GM23338 (cell line): ENCODE measurements around the gene RXFP1. TPM values are rescaled to one million over a fixed set of nuclear protein-coding genes. Genes with fewer than 3 reads are reported as not detected.

Source experiments
- ATAC-seq: fragments of 200-7000 bp; cut with Tn5 transposase; 3 replicates; pipeline ENCODE4 v1.9.1; 2020
- DNase-seq: peaks from one replicate; pipeline ENCODE4 v3.0.0-alpha.2; 2015; ENCODE audit warnings: low spot score
- H2AFZ ChIP-seq: fragments of 200-600 bp; sonication (generic); 2 replicates; pipeline ENCODE4 v1.8.0; 2016; ENCODE audit warnings: antibody characterized with exemption, mild to moderate bottlenecking, moderate library complexity
- H3F3A ChIP-seq: fragments of 200-600 bp; sonication (generic); replicated peaks from 2 replicates; pipeline ENCODE4 v1.8.0; 2017; ENCODE audit warnings: antibody characterized with exemption, mixed run types, low read depth
- H3K27ac ChIP-seq: fragments of 200-600 bp; sonication (generic); 2 replicates; pipeline ENCODE4 v1.6.1; 2016; ENCODE audit warnings: low read depth
- H3K27me3 ChIP-seq: fragments of 200-600 bp; sonication (generic); 2 replicates; pipeline ENCODE4 v1.8.0; 2016; ENCODE audit warnings: mild to moderate bottlenecking, mixed run types, moderate library complexity; ENCODE audit not compliant: insufficient read depth
- H3K36me3 ChIP-seq: fragments of 200-600 bp; sonication (generic); 2 replicates; pipeline ENCODE4 v1.8.0; 2016; ENCODE audit warnings: mild to moderate bottlenecking; ENCODE audit not compliant: insufficient read depth
- H3K4me1 ChIP-seq: fragments of 200-600 bp; sonication (generic); 2 replicates; pipeline ENCODE4 v1.8.0; 2016; ENCODE audit warnings: mild to moderate bottlenecking, moderate library complexity; ENCODE audit not compliant: insufficient read depth
- H3K4me2 ChIP-seq: fragments of 200-600 bp; sonication (generic); 2 replicates; pipeline ENCODE4 v1.7.1; 2017; ENCODE audit warnings: mixed run types
- H3K4me3 ChIP-seq: fragments of 200-600 bp; sonication (generic); 2 replicates; pipeline ENCODE4 v1.6.1; 2016; ENCODE audit warnings: mixed run types
- H3K79me2 ChIP-seq: fragments of 200-600 bp; sonication (generic); replicated peaks from 2 replicates; pipeline ENCODE4 v1.8.0; 2017; ENCODE audit warnings: mild to moderate bottlenecking; ENCODE audit not compliant: insufficient read depth
- H3K9me2 ChIP-seq: fragments of 200-600 bp; sonication (generic); 2 replicates; pipeline ENCODE4 v1.8.0; 2017; ENCODE audit not compliant: insufficient read depth
- H4K20me1 ChIP-seq: fragments of 200-600 bp; sonication (generic); replicated peaks from 2 replicates; pipeline ENCODE4 v1.8.0; 2017; ENCODE audit warnings: mild to moderate bottlenecking; ENCODE audit not compliant: insufficient read depth
- H3K27ac Mint-ChIP-seq: 2 replicates; pipeline ENCODE4 v1.8.0; 2020; ENCODE audit warnings: inconsistent platforms, mild to moderate bottlenecking, moderate library complexity, mixed read lengths
- H3K27me3 Mint-ChIP-seq: 3 replicates; pipeline ENCODE4 v1.8.0; 2022; ENCODE audit warnings: low read depth, mild to moderate bottlenecking, moderate library complexity, mixed read lengths, inconsistent platforms; ENCODE audit not compliant: insufficient read depth, poor library complexity
- H3K36me3 Mint-ChIP-seq: 3 replicates; pipeline ENCODE4 v1.8.0; 2021; ENCODE audit warnings: low read depth, mild to moderate bottlenecking, inconsistent platforms, moderate library complexity, mixed read lengths
- H3K4me1 Mint-ChIP-seq: 3 replicates; pipeline ENCODE4 v1.8.0; 2020; ENCODE audit warnings: mild to moderate bottlenecking, inconsistent platforms, mixed read lengths
- H3K4me3 Mint-ChIP-seq: 3 replicates; pipeline ENCODE4 v1.8.0; 2021; ENCODE audit warnings: moderate library complexity, mild to moderate bottlenecking, inconsistent platforms, mixed read lengths
- H3K9me3 Mint-ChIP-seq: 3 replicates; pipeline ENCODE4 v1.8.0; 2020; ENCODE audit warnings: moderate library complexity, mild to moderate bottlenecking, inconsistent platforms, mixed read lengths
- CTCF ChIP-seq, 2 experiments: fragments of 200-600 bp in 1 of 2; sonication (generic) in 1 of 2; conservative IDR thresholded peaks; 2 replicates each; pipeline versions ENCODE4 v1.5.1 to v1.6.1; 2016 to 2017; ENCODE audit warnings: antibody characterized with exemption in 2 of 2, low read depth in 2 of 2, mild to moderate bottlenecking in 2 of 2, moderate library complexity in 1 of 2
- EZH2 ChIP-seq: fragments of 200-600 bp; sonication (generic); IDR thresholded peaks from one replicate; pipeline ENCODE4 v1.8.0; 2017; ENCODE audit warnings: antibody characterized with exemption, mild to moderate bottlenecking, low read depth; ENCODE audit not compliant: unreplicated experiment
- EZH2phosphoT487 ChIP-seq: fragments of 200-600 bp; sonication (generic); IDR thresholded peaks from one replicate; pipeline ENCODE4 v1.8.1; 2018; ENCODE audit warnings: antibody characterized with exemption; ENCODE audit not compliant: unreplicated experiment
- JUNB ChIP-seq: IDR thresholded peaks from one replicate; pipeline ENCODE4 v1.6.1; 2016; ENCODE audit warnings: antibody characterized with exemption; ENCODE audit not compliant: unreplicated experiment
- NANOG ChIP-seq: IDR thresholded peaks from 2 replicates; pipeline ENCODE4 v1.6.1; 2016; ENCODE audit warnings: antibody characterized with exemption, borderline replicate concordance
- POLR2AphosphoS5 ChIP-seq: IDR thresholded peaks from 2 replicates; pipeline ENCODE4 v1.6.1; 2016; ENCODE audit warnings: antibody characterized with exemption, low read depth
- STAT1 ChIP-seq: IDR thresholded peaks from one replicate; pipeline ENCODE4 v1.6.1; 2016; ENCODE audit warnings: antibody characterized with exemption; ENCODE audit not compliant: unreplicated experiment
- ZNF114 ChIP-seq: fragments of 250-450 bp; sonication (Bioruptor Pico); IDR thresholded peaks from 2 replicates; pipeline ENCODE4 v1.5.0; 2020; ENCODE audit warnings: mild to moderate bottlenecking, moderate library complexity
- ZNF331 ChIP-seq: fragments of 250-450 bp; sonication (Bioruptor Pico); IDR thresholded peaks from 2 replicates; pipeline ENCODE4 v1.5.0; 2020; ENCODE audit warnings: low read depth, mild to moderate bottlenecking, moderate library complexity
- polyA plus RNA-seq: library from polyadenylated mRNA; unstranded; fragments of >200 nt; fragmentation: Nextera tagmentation; extraction: Ambion mirVana; gene quantifications from 2 replicates; pipeline ENCODE4 v1.2.1, GENCODE V29; 2016
- total RNA-seq: library from RNA; depleted of rRNA; stranded (reverse); fragments of >200 nt; shearing (Covaris generic); gene quantifications from 2 replicates; pipeline ENCODE4 v1.2.3, GENCODE V29; 2014
- TF ChIP-seq, protein P1 (sequence below): fragments of 250-450 bp; sonication (Bioruptor Pico); IDR thresholded peaks from 2 replicates; pipeline ENCODE4 v1.5.0; 2020; ENCODE audit warnings: mild to moderate bottlenecking, moderate library complexity
- TF ChIP-seq, protein P2 (sequence below): IDR thresholded peaks from one replicate; pipeline ENCODE4 v1.6.1; 2018; ENCODE audit warnings: antibody characterized with exemption; ENCODE audit not compliant: unreplicated experiment

Gene RXFP1
- total and polyA plus RNA-seq, 2 experiments from 2014 or later = 0.63 TPM; not detected in 1

DNA sequence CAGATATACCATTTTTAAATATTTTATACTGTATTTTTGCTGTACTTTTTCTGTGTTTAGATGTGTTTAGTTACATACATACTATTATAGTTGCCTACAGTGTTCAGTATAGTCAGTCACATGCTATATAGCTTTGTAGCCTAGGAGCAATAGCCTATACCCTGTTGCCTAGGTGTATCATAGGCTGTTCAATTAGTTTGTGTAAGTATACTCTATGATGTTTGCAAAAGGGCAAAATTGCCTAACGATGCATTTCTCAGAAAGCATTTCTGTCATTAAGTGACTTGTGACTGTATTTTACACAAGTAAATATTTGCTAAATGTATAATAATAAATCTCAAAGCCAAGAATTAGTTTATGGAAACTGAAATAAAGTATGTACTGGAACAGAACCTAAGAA, 159.9 kb downstream of the RXFP1 start (continued):
- TF ChIP-seq, protein P1, sequence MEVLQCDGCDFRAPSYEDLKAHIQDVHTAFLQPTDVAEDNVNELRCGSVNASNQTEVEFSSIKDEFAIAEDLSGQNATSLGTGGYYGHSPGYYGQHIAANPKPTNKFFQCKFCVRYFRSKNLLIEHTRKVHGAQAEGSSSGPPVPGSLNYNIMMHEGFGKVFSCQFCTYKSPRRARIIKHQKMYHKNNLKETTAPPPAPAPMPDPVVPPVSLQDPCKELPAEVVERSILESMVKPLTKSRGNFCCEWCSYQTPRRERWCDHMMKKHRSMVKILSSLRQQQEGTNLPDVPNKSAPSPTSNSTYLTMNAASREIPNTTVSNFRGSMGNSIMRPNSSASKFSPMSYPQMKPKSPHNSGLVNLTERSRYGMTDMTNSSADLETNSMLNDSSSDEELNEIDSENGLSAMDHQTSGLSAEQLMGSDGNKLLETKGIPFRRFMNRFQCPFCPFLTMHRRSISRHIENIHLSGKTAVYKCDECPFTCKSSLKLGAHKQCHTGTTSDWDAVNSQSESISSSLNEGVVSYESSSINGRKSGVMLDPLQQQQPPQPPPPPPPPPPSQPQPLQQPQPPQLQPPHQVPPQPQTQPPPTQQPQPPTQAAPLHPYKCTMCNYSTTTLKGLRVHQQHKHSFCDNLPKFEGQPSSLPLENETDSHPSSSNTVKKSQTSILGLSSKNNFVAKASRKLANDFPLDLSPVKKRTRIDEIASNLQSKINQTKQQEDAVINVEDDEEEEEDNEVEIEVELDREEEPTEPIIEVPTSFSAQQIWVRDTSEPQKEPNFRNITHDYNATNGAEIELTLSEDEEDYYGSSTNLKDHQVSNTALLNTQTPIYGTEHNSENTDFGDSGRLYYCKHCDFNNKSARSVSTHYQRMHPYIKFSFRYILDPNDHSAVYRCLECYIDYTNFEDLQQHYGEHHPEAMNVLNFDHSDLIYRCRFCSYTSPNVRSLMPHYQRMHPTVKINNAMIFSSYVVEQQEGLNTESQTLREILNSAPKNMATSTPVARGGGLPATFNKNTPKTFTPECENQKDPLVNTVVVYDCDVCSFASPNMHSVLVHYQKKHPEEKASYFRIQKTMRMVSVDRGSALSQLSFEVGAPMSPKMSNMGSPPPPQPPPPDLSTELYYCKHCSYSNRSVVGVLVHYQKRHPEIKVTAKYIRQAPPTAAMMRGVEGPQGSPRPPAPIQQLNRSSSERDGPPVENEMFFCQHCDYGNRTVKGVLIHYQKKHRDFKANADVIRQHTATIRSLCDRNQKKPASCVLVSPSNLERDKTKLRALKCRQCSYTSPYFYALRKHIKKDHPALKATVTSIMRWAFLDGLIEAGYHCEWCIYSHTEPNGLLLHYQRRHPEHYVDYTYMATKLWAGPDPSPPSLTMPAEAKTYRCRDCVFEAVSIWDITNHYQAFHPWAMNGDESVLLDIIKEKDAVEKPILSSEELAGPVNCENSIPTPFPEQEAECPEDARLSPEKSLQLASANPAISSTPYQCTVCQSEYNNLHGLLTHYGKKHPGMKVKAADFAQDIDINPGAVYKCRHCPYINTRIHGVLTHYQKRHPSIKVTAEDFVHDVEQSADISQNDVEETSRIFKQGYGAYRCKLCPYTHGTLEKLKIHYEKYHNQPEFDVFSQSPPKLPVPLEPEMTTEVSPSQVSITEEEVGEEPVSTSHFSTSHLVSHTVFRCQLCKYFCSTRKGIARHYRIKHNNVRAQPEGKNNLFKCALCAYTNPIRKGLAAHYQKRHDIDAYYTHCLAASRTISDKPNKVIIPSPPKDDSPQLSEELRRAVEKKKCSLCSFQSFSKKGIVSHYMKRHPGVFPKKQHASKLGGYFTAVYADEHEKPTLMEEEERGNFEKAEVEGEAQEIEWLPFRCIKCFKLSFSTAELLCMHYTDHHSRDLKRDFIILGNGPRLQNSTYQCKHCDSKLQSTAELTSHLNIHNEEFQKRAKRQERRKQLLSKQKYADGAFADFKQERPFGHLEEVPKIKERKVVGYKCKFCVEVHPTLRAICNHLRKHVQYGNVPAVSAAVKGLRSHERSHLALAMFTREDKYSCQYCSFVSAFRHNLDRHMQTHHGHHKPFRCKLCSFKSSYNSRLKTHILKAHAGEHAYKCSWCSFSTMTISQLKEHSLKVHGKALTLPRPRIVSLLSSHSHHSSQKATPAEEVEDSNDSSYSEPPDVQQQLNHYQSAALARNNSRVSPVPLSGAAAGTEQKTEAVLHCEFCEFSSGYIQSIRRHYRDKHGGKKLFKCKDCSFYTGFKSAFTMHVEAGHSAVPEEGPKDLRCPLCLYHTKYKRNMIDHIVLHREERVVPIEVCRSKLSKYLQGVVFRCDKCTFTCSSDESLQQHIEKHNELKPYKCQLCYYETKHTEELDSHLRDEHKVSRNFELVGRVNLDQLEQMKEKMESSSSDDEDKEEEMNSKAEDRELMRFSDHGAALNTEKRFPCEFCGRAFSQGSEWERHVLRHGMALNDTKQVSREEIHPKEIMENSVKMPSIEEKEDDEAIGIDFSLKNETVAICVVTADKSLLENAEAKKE = no peak
- no peak for TF ChIP-seq STAT1
- no peak for TF ChIP-seq EZH2

DNA sequence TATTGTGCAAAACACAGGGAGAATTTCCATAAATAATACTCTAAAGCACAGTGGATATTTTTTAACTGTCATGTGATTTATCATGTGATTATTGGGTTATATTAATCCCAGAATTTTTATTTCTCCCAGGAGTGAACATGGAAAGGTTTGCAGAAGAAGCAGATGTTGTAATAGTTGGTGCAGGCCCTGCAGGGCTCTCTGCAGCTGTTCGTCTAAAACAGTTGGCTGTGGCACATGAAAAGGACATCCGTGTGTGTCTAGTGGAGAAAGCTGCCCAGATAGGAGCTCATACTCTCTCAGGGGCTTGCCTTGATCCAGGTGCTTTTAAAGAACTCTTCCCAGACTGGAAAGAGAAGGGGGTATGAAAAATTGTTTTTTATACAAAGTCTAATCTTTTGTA, 160.4 kb downstream of the RXFP1 start:
- Histone ChIP-seq H3K27me3 (no peaks in the 10 kb centered on the region), H3K4me1 (peaks cover 6% of the 10 kb centered on the region; the same call in 1 of the 2 replicates), H3F3A (no peaks in the 10 kb centered on the region), H3K79me2 (no peaks in the 10 kb centered on the region), H3K36me3 (no peaks in the 10 kb centered on the region), H3K27ac (no peak overlapping the region), H3K4me3 (no peak overlapping the region), H3K4me2 (no peak overlapping the region), H4K20me1 (no peaks in the 10 kb centered on the region), H3K9me2 (no peaks in the 10 kb centered on the region), H2AFZ (no peak overlapping the region)
- H3K4me1 Mint-ChIP-seq = peaks cover 10% of the 10 kb centered on the region; the same call in 2 of the 3 replicates
- H3K9me3 Mint-ChIP-seq = no peaks in the 10 kb centered on the region
- DNase-seq = no peak
- no peaks in the 10 kb centered on the region for H3K27me3 Mint-ChIP-seq
- H3K4me3 Mint-ChIP-seq = no peak overlapping the region
- no peaks in the 10 kb centered on the region for H3K36me3 Mint-ChIP-seq
- no peak overlapping the region for H3K27ac Mint-ChIP-seq
- ATAC-seq = no peak
- TF ChIP-seq JUNB (no peak), STAT1 (no peak), EZH2 (no peak), NANOG (no peak), ZNF331 (no peak), CTCF (conservative IDR thresholded peaks at IDR 0.05; ENCODE audit: low read depth in 2 of 2) (no peak), POLR2AphosphoS5 (no peak), EZH2phosphoT487 (no peak), ZNF114 (CRISPR knock-in tag) (no peak)
- TF ChIP-seq, protein P2, sequence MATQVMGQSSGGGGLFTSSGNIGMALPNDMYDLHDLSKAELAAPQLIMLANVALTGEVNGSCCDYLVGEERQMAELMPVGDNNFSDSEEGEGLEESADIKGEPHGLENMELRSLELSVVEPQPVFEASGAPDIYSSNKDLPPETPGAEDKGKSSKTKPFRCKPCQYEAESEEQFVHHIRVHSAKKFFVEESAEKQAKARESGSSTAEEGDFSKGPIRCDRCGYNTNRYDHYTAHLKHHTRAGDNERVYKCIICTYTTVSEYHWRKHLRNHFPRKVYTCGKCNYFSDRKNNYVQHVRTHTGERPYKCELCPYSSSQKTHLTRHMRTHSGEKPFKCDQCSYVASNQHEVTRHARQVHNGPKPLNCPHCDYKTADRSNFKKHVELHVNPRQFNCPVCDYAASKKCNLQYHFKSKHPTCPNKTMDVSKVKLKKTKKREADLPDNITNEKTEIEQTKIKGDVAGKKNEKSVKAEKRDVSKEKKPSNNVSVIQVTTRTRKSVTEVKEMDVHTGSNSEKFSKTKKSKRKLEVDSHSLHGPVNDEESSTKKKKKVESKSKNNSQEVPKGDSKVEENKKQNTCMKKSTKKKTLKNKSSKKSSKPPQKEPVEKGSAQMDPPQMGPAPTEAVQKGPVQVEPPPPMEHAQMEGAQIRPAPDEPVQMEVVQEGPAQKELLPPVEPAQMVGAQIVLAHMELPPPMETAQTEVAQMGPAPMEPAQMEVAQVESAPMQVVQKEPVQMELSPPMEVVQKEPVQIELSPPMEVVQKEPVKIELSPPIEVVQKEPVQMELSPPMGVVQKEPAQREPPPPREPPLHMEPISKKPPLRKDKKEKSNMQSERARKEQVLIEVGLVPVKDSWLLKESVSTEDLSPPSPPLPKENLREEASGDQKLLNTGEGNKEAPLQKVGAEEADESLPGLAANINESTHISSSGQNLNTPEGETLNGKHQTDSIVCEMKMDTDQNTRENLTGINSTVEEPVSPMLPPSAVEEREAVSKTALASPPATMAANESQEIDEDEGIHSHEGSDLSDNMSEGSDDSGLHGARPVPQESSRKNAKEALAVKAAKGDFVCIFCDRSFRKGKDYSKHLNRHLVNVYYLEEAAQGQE = no peak
